Naive thymus-derived CD4-positive, alpha-beta T cell (primary cell): ENCODE measurements around the gene TAF6. TPM values are rescaled to one million over a fixed set of nuclear protein-coding genes. Genes with fewer than 3 reads are reported as not detected.

Experiments used
- ATAC-seq: fragments of 150-1000 bp; cut with Tn5 transposase; 2 replicates; pipeline ENCODE4 v1.10.0; 2021; ENCODE audit warnings: mild to moderate bottlenecking, moderate library complexity
- CTCF ChIA-PET: fragments of 350-600 bp; sonication (Branson Sonifier 250); formaldehyde crosslinking; loops from one replicate; lab custom pipeline; 2021; ENCODE audit warnings: antibody characterized with exemption; lab: Charles Lee
- POLR2A ChIA-PET: fragments of 350-600 bp; sonication (Branson Sonifier 250); formaldehyde crosslinking; loops from one replicate; lab custom pipeline; 2021; ENCODE audit warnings: antibody characterized with exemption, inconsistent platforms; lab: Charles Lee
- DNase-seq, 9 donors: peaks; one replicate each; pipeline versions ENCODE4 v3.0.0 to v3.0.0-alpha.2; 2020 to 2022; ENCODE audit warnings: mixed read lengths in 1 of 9
- H3K27ac ChIP-seq: one replicate; pipeline ENCODE4 v1.7.0; 2013; ENCODE audit warnings: mild to moderate bottlenecking, low read depth, low read length, moderate library complexity
- H3K27me3 ChIP-seq, 2 donors: one replicate each; pipeline ENCODE4 v1.7.0; 2013; ENCODE audit warnings: low read length in 2 of 2, mild to moderate bottlenecking in 2 of 2, moderate library complexity in 2 of 2; ENCODE audit not compliant: control insufficient read depth in 2 of 2, insufficient read depth in 2 of 2
- H3K36me3 ChIP-seq, 3 experiments: 1 replicate in 2 of 3; 2 replicates in 1 of 3; pipeline ENCODE4 v1.7.0; 2013; ENCODE audit warnings: low read length in 3 of 3, mild to moderate bottlenecking in 3 of 3, moderate library complexity in 1 of 3; ENCODE audit not compliant: insufficient read depth in 3 of 3, control insufficient read depth in 2 of 3
- H3K4me1 ChIP-seq, 2 donors: one replicate each; pipeline ENCODE4 v1.7.0; 2013; ENCODE audit warnings: low read length in 2 of 2, mild to moderate bottlenecking in 2 of 2, moderate library complexity in 1 of 2; ENCODE audit not compliant: control insufficient read depth in 2 of 2, insufficient read depth in 2 of 2
- H3K4me3 ChIP-seq: 2 replicates; pipeline ENCODE4 v1.7.0; 2013; ENCODE audit warnings: mild to moderate bottlenecking, low read length
- H3K9me3 ChIP-seq, 3 experiments: 1 replicate in 2 of 3; 2 replicates in 1 of 3; pipeline ENCODE4 v1.7.0; 2013; ENCODE audit warnings: low read length in 3 of 3; ENCODE audit not compliant: control insufficient read depth in 2 of 3
- H3K27ac Mint-ChIP-seq, 9 donors: one replicate each; pipeline ENCODE4 v1.8.0; 2020 to 2022; ENCODE audit warnings: mixed read lengths in 9 of 9, mild to moderate bottlenecking in 8 of 9, moderate library complexity in 5 of 9, inconsistent platforms in 2 of 9
- H3K27me3 Mint-ChIP-seq, 5 donors: one replicate each; pipeline ENCODE4 v1.8.0; 2021 to 2022; ENCODE audit warnings: mixed read lengths in 5 of 5, mild to moderate bottlenecking in 1 of 5
- H3K36me3 Mint-ChIP-seq, 5 donors: one replicate each; pipeline ENCODE4 v1.8.0; 2020 to 2022; ENCODE audit warnings: mixed read lengths in 5 of 5, mild to moderate bottlenecking in 3 of 5, inconsistent platforms in 1 of 5
- H3K4me1 Mint-ChIP-seq, 7 donors: one replicate each; pipeline ENCODE4 v1.8.0; 2020 to 2022; ENCODE audit warnings: mixed read lengths in 7 of 7, mild to moderate bottlenecking in 3 of 7, inconsistent platforms in 1 of 7
- H3K4me3 Mint-ChIP-seq, 10 donors: one replicate each; pipeline ENCODE4 v1.8.0; 2020 to 2022; ENCODE audit warnings: mild to moderate bottlenecking in 10 of 10, mixed read lengths in 10 of 10, moderate library complexity in 6 of 10, inconsistent platforms in 2 of 10
- H3K9me3 Mint-ChIP-seq, 11 donors: one replicate each; pipeline ENCODE4 v1.8.0; 2020 to 2022; ENCODE audit warnings: mixed read lengths in 11 of 11, mild to moderate bottlenecking in 4 of 11, inconsistent platforms in 1 of 11, moderate library complexity in 1 of 11
- intact Hi-C, 2 donors: fragments of 100-400 bp; cut with micrococcal nuclease; formaldehyde crosslinking; loops; one replicate each; pipeline ENCODE4 v1.15.1; 2023
- polyA plus RNA-seq, 2 donors: library from polyadenylated mRNA; unstranded; fragments of 300-500 nt; fragmentation: Illumina TruSeq; gene quantifications; one replicate each; pipeline ENCODE4 v1.2.3, GENCODE V29; 2021
- total RNA-seq, 6 experiments: library from RNA in 5 of 6; stranded (reverse) in 5 of 6; gene quantifications; 1 replicate in 5 of 6; 2 replicates in 1 of 6; pipeline ENCODE4 v1.2.3 and lab custom pipeline; 2021 to 2026

The TAF6 gene
- total and polyA plus RNA-seq, 7 experiments from 2014 or later: 30.8 to 68.1 (median 45.0) TPM

- ATAC-seq: no peak
- ChIA-PET POLR2A (interaction anchor here (0.8 to 23.1 kb wide), 4 partner anchors 9 to 68 kb away, joined by 3 to 383 read pairs (median 165); partner anchors contain the start of genes GAL3ST4, GPC2, STAG3 and TRAPPC14), CTCF (interaction anchor here (1.2 kb wide), 1 partner anchor 66 kb away, joined by 3 read pairs; the partner anchor contains the start of gene PVRIG)
- H3K27ac Mint-ChIP-seq: peak overlapping the region in 7 of 9 donors; percentile 26 to 82 (median 72)
- no peaks in the 10 kb centered on the region for H3K9me3 Mint-ChIP-seq
- H3K27ac ChIP-seq: no peak overlapping the region
- no peak overlapping the region for H3K4me3 ChIP-seq
- H3K27me3 ChIP-seq: no peaks in the 10 kb centered on the region
- H3K9me3 ChIP-seq: no peaks in the 10 kb centered on the region
- H3K4me1 ChIP-seq: peaks cover 16 to 41% of the 10 kb centered on the region in 2 donors
- no peak for DNase-seq
- H3K4me1 Mint-ChIP-seq: peaks cover 48 to 76% (median 62%) of the 10 kb centered on the region in 7 donors
- no peaks in the 10 kb centered on the region for H3K27me3 Mint-ChIP-seq
- H3K36me3 ChIP-seq: peaks cover 0 to 53% (median 16%) of the 10 kb centered on the region in 3 experiments
- intact Hi-C loops: no loop called here
- peaks cover 0 to 29% (median 15%) of the 10 kb centered on the region in 5 donors for H3K36me3 Mint-ChIP-seq
- H3K4me3 Mint-ChIP-seq: no peak overlapping the region
Observed at GRCh38 chr7:100153708-100154535, 34.8 kb upstream of the TAF6 start.

DNA sequence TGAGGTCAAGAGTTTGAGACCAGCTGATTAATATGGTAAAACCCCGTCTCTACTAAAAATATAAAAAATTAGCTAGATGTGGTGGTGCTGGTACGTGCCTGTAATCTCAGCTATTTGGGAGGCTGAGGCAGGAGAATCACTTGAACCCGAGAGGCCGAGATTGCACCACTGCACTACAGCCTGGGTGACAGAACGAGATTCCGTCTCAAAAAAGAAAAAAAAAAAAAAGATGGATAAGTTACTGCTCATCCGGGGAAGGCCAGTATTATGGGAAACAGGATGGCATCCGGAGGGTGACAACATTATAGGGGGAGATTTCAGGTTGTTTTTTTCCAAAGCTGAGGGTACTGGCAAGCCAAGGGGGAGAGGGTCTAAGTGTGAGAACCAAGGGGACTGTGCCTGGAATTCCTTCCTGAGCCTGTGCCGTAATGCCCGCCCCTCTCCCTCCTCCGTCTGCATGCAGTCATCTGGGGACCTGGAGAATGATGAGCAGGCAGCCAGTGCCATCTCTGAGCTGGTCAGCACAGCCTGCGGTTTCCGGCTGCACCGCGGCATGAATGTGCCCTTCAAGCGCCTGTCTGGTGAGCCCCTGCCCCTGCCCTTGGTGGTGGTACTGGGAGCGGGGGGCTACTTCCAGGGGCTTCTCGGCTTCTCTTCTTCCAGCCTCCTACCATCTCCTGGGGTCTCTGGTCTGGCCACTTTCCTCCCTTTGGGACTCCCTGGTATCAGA is 33.9 kb upstream of the TAF6 start:
- Mint-ChIP-seq H3K4me1 (peaks cover 47 to 79% (median 67%) of the 10 kb centered on the region in 7 donors), H3K27me3 (no peaks in the 10 kb centered on the region), H3K36me3 (peaks cover 0 to 29% (median 15%) of the 10 kb centered on the region in 5 donors), H3K4me3 (peak overlapping the region in 2 of 10 donors; percentile 23 to 34), H3K9me3 (no peaks in the 10 kb centered on the region), H3K27ac (peak overlapping the region in 4 of 9 donors; percentile 26 to 82 (median 75))
- Histone ChIP-seq H3K27me3 (no peaks in the 10 kb centered on the region), H3K27ac (peak overlapping the region; percentile 43), H3K4me3 (no peak overlapping the region), H3K36me3 (peaks cover 0 to 49% (median 16%) of the 10 kb centered on the region in 3 experiments), H3K4me1 (peaks cover 17 to 38% of the 10 kb centered on the region in 2 donors), H3K9me3 (no peaks in the 10 kb centered on the region)
- intact Hi-C loops: no loop called here
- ChIA-PET POLR2A (interaction anchor here (0.6 to 23.1 kb wide), 5 partner anchors 10 to 69 kb away, joined by 3 to 383 read pairs (median 4); partner anchors contain the start of genes GAL3ST4, GPC2, STAG3 and TRAPPC14), CTCF (interaction anchor here (0.7 to 1.2 kb wide), 3 partner anchors 52 to 69 kb away, joined by 3 to 4 read pairs (median 3); partner anchors contain the start of genes MCM7 and PVRIG)
- no peak for ATAC-seq
- no peak for DNase-seq

DNA sequence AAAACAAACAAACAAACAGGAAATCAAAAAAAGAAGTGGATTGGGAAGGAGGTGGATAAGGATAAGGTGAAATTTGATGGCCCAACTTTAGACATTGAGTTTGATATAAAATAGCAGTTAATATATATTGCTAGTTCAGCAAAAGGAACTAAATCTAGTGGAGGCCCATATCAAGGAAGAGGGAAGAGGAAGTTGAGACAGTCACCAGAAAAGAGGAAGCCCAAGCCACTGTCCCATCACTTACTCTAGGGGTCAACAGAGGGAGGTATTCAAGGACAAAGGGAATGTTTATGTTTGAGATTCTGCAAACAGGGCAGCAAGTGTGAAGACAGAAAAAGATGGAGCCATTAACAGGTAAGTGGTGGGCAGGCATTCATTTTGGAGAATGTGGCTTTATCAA is 33.2 kb upstream of the TAF6 start:
- Histone ChIP-seq H3K9me3 (no peaks in the 10 kb centered on the region), H3K4me1 (peaks cover 17 to 33% of the 10 kb centered on the region in 2 donors), H3K4me3 (no peak overlapping the region), H3K36me3 (peaks cover 0 to 49% (median 16%) of the 10 kb centered on the region in 3 experiments), H3K27me3 (no peaks in the 10 kb centered on the region), H3K27ac (peak overlapping the region; percentile 27)
- Mint-ChIP-seq H3K9me3 (no peaks in the 10 kb centered on the region), H3K4me1 (peaks cover 43 to 75% (median 63%) of the 10 kb centered on the region in 7 donors), H3K27ac (peak overlapping the region in 8 of 9 donors; percentile 26 to 80 (median 66)), H3K36me3 (peaks cover 0 to 25% (median 15%) of the 10 kb centered on the region in 5 donors), H3K4me3 (peak overlapping the region in 5 of 10 donors; percentile 1 to 40 (median 16)), H3K27me3 (no peaks in the 10 kb centered on the region)
- ChIA-PET POLR2A (interaction anchor here (0.6 to 23.1 kb wide), 3 partner anchors 11 to 28 kb away, joined by 3 to 383 read pairs (median 326); partner anchors contain the start of genes GAL3ST4, GPC2, STAG3 and TRAPPC14), CTCF (interaction anchor here (0.7 kb wide), 2 partner anchors 51 to 68 kb away, joined by 3 to 4 read pairs; partner anchors contain the start of gene MCM7)
- intact Hi-C loops: no loop called here
- ATAC-seq (no peak), DNase-seq (no peak)

- DNase-seq (peak; percentile 84 to 99 (median 97)), ATAC-seq (peak; percentile 98)
- Histone ChIP-seq H3K4me1 (peaks cover 15 to 19% of the 10 kb centered on the region in 2 donors), H3K27ac (peak within 1 kb of the TSS; percentile 98), H3K36me3 (peaks cover 0 to 16% (median 11%) of the 10 kb centered on the region in 3 experiments), H3K27me3 (no peaks in the 10 kb centered on the region), H3K9me3 (no peaks in the 10 kb centered on the region), H3K4me3 (peak within 1 kb of the TSS; percentile 97)
- Mint-ChIP-seq H3K36me3 (peaks cover 0 to 13% (median 10%) of the 10 kb centered on the region in 5 donors), H3K4me1 (peaks cover 27 to 45% (median 37%) of the 10 kb centered on the region in 7 donors), H3K9me3 (no peaks in the 10 kb centered on the region), H3K27ac (peak within 1 kb of the TSS; percentile 95 to 99 (median 98)), H3K27me3 (no peaks in the 10 kb centered on the region), H3K4me3 (peak within 1 kb of the TSS; percentile 87 to 100 (median 96))
- intact Hi-C loops: loop anchor here (1.0 to 5.0 kb wide), 16 partner anchors 10 to 281 kb away; partner anchors contain the start of genes GAL3ST4 (in 2 of the 2), GPC2 (in 2 of the 2), STAG3 (in 2 of the 2) and TRAPPC14 (in 2 of the 2)
- POLR2A ChIA-PET: interaction anchor here (0.6 to 17.9 kb wide), 22 partner anchors 10 to 329 kb away, joined by 3 to 326 read pairs (median 6); partner anchors contain the start of genes GAL3ST4, GPC2, MEPCE and PVRIG
- CTCF ChIA-PET: interaction anchor here (0.6 to 3.6 kb wide), 13 partner anchors 9 to 648 kb away, joined by 3 to 26 read pairs (median 4); partner anchors contain the start of gene ZNF394
Observed at GRCh38 chr7:100148559-100149328, 29.6 kb upstream of the TAF6 start, which contains the start of gene LAMTOR4. Gene LAMTOR4, plus strand, starts transcription at chr7:100148918. Its CDS starts 55 bp downstream, at chr7:100148973.

- Histone ChIP-seq H3K4me1 (peaks cover 15 to 19% of the 10 kb centered on the region in 2 donors), H3K9me3 (no peaks in the 10 kb centered on the region), H3K36me3 (peaks cover 0 to 11% (median 6%) of the 10 kb centered on the region in 3 experiments), H3K27me3 (no peaks in the 10 kb centered on the region), H3K27ac (peak overlapping the region; percentile 98), H3K4me3 (peak overlapping the region; percentile 97)
- Mint-ChIP-seq H3K27me3 (no peaks in the 10 kb centered on the region), H3K9me3 (no peaks in the 10 kb centered on the region), H3K36me3 (peaks cover 0 to 13% (median 10%) of the 10 kb centered on the region in 5 donors), H3K4me1 (peaks cover 23 to 42% (median 32%) of the 10 kb centered on the region in 7 donors), H3K4me3 (peak overlapping the region; percentile 87 to 100 (median 96)), H3K27ac (peak overlapping the region; percentile 95 to 99 (median 98))
- ATAC-seq (no peak), DNase-seq (no peak)
- intact Hi-C loops: loop anchor here (1.0 to 5.0 kb wide), 16 partner anchors 10 to 281 kb away; partner anchors contain the start of genes GAL3ST4 (in 2 of the 2), GPC2 (in 2 of the 2), STAG3 (in 2 of the 2) and TRAPPC14 (in 2 of the 2)
- ChIA-PET CTCF (interaction anchor here (0.6 to 3.6 kb wide), 10 partner anchors 9 to 648 kb away, joined by 3 to 26 read pairs (median 4); partner anchors contain the start of gene ZNF394), POLR2A (interaction anchor here (0.6 to 17.9 kb wide), 22 partner anchors 9 to 329 kb away, joined by 3 to 326 read pairs (median 6); partner anchors contain the start of genes GAL3ST4, GPC2, MEPCE and PVRIG)
Observed at GRCh38 chr7:100148225-100148558, 29.0 kb upstream of the TAF6 start.
